ENCODE measurements around the gene FAM241B. TPM values are rescaled to one million over a fixed set of nuclear protein-coding genes. Genes with fewer than 3 reads are reported as not detected.

FAM241B gene
- total and polyA plus RNA-seq, 10 of the 15 experiments (the other 5 are each of a cell fraction or from before 2014, with no cell fraction given): 0.09 to 0.99 (median 0.24) TPM

DNA sequence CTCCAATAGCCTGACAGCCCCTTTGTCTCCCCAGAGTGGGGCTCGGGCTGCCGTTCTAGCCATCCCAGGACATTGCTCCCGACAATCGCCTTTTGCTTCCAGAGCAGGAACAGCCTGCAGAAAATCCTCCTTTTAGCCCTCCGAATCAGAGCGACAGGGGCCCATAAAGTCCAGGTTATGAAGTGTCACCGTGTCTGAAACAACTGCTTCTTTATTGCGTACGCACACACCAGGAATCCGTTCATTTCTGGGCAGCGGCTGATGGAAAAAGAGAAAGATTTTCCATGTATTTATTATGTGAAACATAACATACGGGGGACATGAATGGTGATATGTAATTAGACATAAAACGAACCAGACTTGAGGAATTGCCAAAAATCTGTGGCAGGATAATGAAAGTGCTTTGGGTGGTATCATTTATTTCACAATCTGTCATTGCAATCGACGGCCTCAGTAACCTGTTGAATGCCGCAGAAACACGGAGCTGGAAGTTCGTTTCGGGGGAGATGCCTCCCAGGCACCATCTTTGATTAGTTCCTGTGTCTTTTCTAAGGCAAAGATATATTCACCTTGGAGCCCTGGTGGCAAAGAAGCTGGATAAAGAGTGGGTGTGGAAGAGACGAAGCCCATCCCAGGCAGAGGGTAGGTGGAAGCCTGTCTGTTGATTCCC is 48.1 kb downstream of the FAM241B start (continued):
- TF ChIP-seq, protein P1, sequence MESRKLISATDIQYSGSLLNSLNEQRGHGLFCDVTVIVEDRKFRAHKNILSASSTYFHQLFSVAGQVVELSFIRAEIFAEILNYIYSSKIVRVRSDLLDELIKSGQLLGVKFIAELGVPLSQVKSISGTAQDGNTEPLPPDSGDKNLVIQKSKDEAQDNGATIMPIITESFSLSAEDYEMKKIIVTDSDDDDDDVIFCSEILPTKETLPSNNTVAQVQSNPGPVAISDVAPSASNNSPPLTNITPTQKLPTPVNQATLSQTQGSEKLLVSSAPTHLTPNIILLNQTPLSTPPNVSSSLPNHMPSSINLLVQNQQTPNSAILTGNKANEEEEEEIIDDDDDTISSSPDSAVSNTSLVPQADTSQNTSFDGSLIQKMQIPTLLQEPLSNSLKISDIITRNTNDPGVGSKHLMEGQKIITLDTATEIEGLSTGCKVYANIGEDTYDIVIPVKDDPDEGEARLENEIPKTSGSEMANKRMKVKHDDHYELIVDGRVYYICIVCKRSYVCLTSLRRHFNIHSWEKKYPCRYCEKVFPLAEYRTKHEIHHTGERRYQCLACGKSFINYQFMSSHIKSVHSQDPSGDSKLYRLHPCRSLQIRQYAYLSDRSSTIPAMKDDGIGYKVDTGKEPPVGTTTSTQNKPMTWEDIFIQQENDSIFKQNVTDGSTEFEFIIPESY (IDR thresholded peaks at IDR 0.05): no peak
- no peak for TF ChIP-seq NFYB (IDR thresholded peaks at IDR 0.05; ENCODE audit: insufficient read depth, low read depth, low read length)
- TF ChIP-seq RAD21 (IDR thresholded peaks at IDR 0.05; ENCODE audit: insufficient read depth, low read depth, low read length): no peak
- TF ChIP-seq SPI1 (IDR thresholded peaks at IDR 0.05; ENCODE audit: borderline replicate concordance, insufficient read depth, low read depth, low read length): no peak
- TF ChIP-seq ETV6 (conservative IDR thresholded peaks at IDR 0.05 in 1 of 2, IDR thresholded peaks at IDR 0.05 in 1 of 2; ENCODE audit: borderline replicate concordance in 1 of 2, low read depth in 1 of 2): no peak
- TF ChIP-seq POLR2AphosphoS2 (IDR thresholded peaks at IDR 0.05; ENCODE audit: low read depth, low read length): no peak
- no peak for TF ChIP-seq MTA3 (IDR thresholded peaks at IDR 0.05; ENCODE audit: borderline replicate concordance, low read length)
- TF ChIP-seq, protein P2, sequence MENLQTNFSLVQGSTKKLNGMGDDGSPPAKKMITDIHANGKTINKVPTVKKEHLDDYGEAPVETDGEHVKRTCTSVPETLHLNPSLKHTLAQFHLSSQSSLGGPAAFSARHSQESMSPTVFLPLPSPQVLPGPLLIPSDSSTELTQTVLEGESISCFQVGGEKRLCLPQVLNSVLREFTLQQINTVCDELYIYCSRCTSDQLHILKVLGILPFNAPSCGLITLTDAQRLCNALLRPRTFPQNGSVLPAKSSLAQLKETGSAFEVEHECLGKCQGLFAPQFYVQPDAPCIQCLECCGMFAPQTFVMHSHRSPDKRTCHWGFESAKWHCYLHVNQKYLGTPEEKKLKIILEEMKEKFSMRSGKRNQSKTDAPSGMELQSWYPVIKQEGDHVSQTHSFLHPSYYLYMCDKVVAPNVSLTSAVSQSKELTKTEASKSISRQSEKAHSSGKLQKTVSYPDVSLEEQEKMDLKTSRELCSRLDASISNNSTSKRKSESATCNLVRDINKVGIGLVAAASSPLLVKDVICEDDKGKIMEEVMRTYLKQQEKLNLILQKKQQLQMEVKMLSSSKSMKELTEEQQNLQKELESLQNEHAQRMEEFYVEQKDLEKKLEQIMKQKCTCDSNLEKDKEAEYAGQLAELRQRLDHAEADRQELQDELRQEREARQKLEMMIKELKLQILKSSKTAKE (IDR thresholded peaks at IDR 0.05; ENCODE audit: low read depth, poor library complexity, severe bottlenecking): no peak
- TF ChIP-seq ZNF622 (IDR thresholded peaks at IDR 0.05): no peak
- TF ChIP-seq, protein P3, sequence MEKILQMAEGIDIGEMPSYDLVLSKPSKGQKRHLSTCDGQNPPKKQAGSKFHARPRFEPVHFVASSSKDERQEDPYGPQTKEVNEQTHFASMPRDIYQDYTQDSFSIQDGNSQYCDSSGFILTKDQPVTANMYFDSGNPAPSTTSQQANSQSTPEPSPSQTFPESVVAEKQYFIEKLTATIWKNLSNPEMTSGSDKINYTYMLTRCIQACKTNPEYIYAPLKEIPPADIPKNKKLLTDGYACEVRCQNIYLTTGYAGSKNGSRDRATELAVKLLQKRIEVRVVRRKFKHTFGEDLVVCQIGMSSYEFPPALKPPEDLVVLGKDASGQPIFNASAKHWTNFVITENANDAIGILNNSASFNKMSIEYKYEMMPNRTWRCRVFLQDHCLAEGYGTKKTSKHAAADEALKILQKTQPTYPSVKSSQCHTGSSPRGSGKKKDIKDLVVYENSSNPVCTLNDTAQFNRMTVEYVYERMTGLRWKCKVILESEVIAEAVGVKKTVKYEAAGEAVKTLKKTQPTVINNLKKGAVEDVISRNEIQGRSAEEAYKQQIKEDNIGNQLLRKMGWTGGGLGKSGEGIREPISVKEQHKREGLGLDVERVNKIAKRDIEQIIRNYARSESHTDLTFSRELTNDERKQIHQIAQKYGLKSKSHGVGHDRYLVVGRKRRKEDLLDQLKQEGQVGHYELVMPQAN (conservative IDR thresholded peaks at IDR 0.05): no peak
- TF ChIP-seq, protein P4, sequence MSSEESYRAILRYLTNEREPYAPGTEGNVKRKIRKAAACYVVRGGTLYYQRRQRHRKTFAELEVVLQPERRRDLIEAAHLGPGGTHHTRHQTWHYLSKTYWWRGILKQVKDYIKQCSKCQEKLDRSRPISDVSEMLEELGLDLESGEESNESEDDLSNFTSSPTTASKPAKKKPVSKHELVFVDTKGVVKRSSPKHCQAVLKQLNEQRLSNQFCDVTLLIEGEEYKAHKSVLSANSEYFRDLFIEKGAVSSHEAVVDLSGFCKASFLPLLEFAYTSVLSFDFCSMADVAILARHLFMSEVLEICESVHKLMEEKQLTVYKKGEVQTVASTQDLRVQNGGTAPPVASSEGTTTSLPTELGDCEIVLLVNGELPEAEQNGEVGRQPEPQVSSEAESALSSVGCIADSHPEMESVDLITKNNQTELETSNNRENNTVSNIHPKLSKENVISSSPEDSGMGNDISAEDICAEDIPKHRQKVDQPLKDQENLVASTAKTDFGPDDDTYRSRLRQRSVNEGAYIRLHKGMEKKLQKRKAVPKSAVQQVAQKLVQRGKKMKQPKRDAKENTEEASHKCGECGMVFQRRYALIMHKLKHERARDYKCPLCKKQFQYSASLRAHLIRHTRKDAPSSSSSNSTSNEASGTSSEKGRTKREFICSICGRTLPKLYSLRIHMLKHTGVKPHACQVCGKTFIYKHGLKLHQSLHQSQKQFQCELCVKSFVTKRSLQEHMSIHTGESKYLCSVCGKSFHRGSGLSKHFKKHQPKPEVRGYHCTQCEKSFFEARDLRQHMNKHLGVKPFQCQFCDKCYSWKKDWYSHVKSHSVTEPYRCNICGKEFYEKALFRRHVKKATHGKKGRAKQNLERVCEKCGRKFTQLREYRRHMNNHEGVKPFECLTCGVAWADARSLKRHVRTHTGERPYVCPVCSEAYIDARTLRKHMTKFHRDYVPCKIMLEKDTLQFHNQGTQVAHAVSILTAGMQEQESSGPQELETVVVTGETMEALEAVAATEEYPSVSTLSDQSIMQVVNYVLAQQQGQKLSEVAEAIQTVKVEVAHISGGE (CRISPR knock-in tag; IDR thresholded peaks at IDR 0.05): no peak
- TF ChIP-seq SIN3A (IDR thresholded peaks at IDR 0.05; ENCODE audit: low read depth, low read length): no peak

Measured in GM12878 (cell line).